Gastrocnemius medialis (tissue), 4 donors: ENCODE measurements around the gene MAP2K7.

Experiments used
- CTCF ChIP-seq, 5 experiments: fragments of 450-650 bp in 3 of 5; fragments of 200-600 bp in 2 of 5; sonication (generic) in 2 of 5; IDR thresholded peaks in 4 of 5; conservative IDR thresholded peaks in 1 of 5; 1 replicate in 4 of 5; 2 replicates in 1 of 5; pipeline ENCODE4 v1.5.1; 2016 to 2019; ENCODE audit warnings: antibody characterized with exemption in 5 of 5, mild to moderate bottlenecking in 3 of 5, moderate library complexity in 3 of 5
- POLR2A ChIP-seq, 2 donors: fragments of 450-650 bp; IDR thresholded peaks; one replicate each; pipeline ENCODE4 v1.6.1; 2017; ENCODE audit warnings: antibody characterized with exemption in 2 of 2, mild to moderate bottlenecking in 2 of 2, moderate library complexity in 2 of 2

GRCh38 chr19:7912144-7912696 lies 8.5 kb downstream of the MAP2K7 start:
- no peak for TF ChIP-seq CTCF (IDR thresholded peaks at IDR 0.05 in 4 of 5, conservative IDR thresholded peaks at IDR 0.05 in 1 of 5)
- no peak for TF ChIP-seq POLR2A (IDR thresholded peaks at IDR 0.05)
